Measurements from ENCODE around the gene ZNF532. TPM values are rescaled to one million over a fixed set of nuclear protein-coding genes. Genes with fewer than 3 reads are reported as not detected.
"Not testable (repeated sequence)": the region's sequence is repeated elsewhere in the genome, so short reads cannot be mapped to it uniquely, and the experiment has no call there.

Gene ZNF532
- total RNA-seq, 6 donors from 2014 or later: 35.6 to 76.5 (median 42.9) TPM

GRCh38 chr18:58851856-58852255 is 12.8 kb upstream of the ZNF532 start:
- Histone ChIP-seq H3K4me1 (peaks cover 0 to 8% (median 3%) of the 10 kb centered on the region in 4 donors), H3K27ac (no peak overlapping the region), H3K4me3 (no peak overlapping the region), H3K27me3 (no peaks in the 10 kb centered on the region), H3K36me3 (no peaks in the 10 kb centered on the region), H3K9me3 (no peaks in the 10 kb centered on the region)
- TF ChIP-seq CTCF (IDR thresholded peaks at IDR 0.05) (no peak), POLR2AphosphoS5 (IDR thresholded peaks at IDR 0.05) (no peak), POLR2A (IDR thresholded peaks at IDR 0.05) (no peak), EP300 (IDR thresholded peaks at IDR 0.05) (no peak)
- ATAC-seq (ENCODE audit: low FRiP score in 2 of 2): no peak
- no peak for DNase-seq
- WGBS, 2 donors: 49 to 71% methylated on average over 5 of the region's 5 CpGs

DNA sequence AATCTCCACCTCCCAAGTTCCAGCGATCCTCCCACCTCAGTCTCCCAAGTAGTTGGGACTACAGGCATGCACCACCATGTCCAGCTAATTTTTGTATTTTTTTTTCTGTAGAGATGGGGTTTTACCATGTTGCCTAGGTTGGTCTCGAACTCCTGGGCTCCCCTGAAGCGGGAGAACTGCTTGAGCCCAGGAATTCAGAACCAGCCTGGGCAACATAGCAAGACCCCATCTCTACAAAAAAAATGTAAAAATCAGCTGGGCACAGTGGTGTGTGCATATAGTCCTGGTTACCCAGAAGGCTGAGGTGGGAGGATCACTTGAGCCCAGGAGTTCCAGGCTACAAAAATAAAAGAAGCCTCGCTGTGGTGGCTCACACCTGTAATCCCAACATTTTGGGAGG is 12.0 kb upstream of the ZNF532 start:
- 79 to 100% methylated on average over 4 of the region's 4 CpGs for WGBS, 2 donors
- ATAC-seq (ENCODE audit: low FRiP score in 2 of 2) (no peak), DNase-seq (no peak)
- Histone ChIP-seq H3K4me1 (peaks cover 0 to 3% (median 0%) of the 10 kb centered on the region in 4 donors), H3K27ac (no peak overlapping the region), H3K27me3 (no peaks in the 10 kb centered on the region), H3K4me3 (no peak overlapping the region), H3K9me3 (no peaks in the 10 kb centered on the region), H3K36me3 (no peaks in the 10 kb centered on the region)
- TF ChIP-seq EP300 (IDR thresholded peaks at IDR 0.05): no peak
- TF ChIP-seq POLR2AphosphoS5 (IDR thresholded peaks at IDR 0.05): no peak
- no peak for TF ChIP-seq POLR2A (IDR thresholded peaks at IDR 0.05)
- no peak for TF ChIP-seq CTCF (IDR thresholded peaks at IDR 0.05)

- Histone ChIP-seq H3K27me3 (no peaks in the 10 kb centered on the region), H3K9me3 (no peaks in the 10 kb centered on the region), H3K4me1 (no peaks in the 10 kb centered on the region), H3K4me3 (no peak overlapping the region), H3K27ac (no peak overlapping the region), H3K36me3 (no peaks in the 10 kb centered on the region)
- WGBS, 2 donors: 84 to 89% methylated on average over 3 of the region's 3 CpGs
- no peak for DNase-seq
- no peak for ATAC-seq (ENCODE audit: low FRiP score in 2 of 2)
- TF ChIP-seq POLR2AphosphoS5 (IDR thresholded peaks at IDR 0.05) (no peak), POLR2A (IDR thresholded peaks at IDR 0.05) (no peak), EP300 (IDR thresholded peaks at IDR 0.05) (no peak), CTCF (IDR thresholded peaks at IDR 0.05) (no peak)
These were observed 11.1 kb upstream of the ZNF532 start for GRCh38 chr18:58853561-58853960.

- not testable (repeated sequence) for ATAC-seq (ENCODE audit: low FRiP score in 2 of 2); H3K4me3 ChIP-seq; H3K9me3 ChIP-seq; H3K27ac ChIP-seq; DNase-seq; H3K36me3 ChIP-seq; H3K27me3 ChIP-seq
- H3K4me1 ChIP-seq: peaks cover 0 to 14% (median 6%) of the 10 kb centered on the region in 4 donors
- WGBS, 2 donors: 78 to 82% methylated on average over 7 of the region's 7 CpGs
These were observed 9.2 kb upstream of the ZNF532 start for GRCh38 chr18:58855521-58855920.

- peaks cover 0 to 28% (median 11%) of the 10 kb centered on the region in 4 donors for H3K4me1 ChIP-seq
- TF ChIP-seq POLR2A (IDR thresholded peaks at IDR 0.05) (no peak), POLR2AphosphoS5 (IDR thresholded peaks at IDR 0.05) (peak in 1 of 2 donors; percentile 14), EP300 (IDR thresholded peaks at IDR 0.05) (no peak), CTCF (IDR thresholded peaks at IDR 0.05) (no peak)
- H3K27ac ChIP-seq: no peak overlapping the region
- ATAC-seq (ENCODE audit: low FRiP score in 2 of 2): no peak
- no peak overlapping the region for H3K4me3 ChIP-seq
- WGBS, 2 donors: 70 to 75% methylated on average over 9 of the region's 9 CpGs
- DNase-seq: no peak
- H3K27me3 ChIP-seq: no peaks in the 10 kb centered on the region
- no peaks in the 10 kb centered on the region for H3K9me3 ChIP-seq
- no peaks in the 10 kb centered on the region for H3K36me3 ChIP-seq
These were observed 7.8 kb upstream of the ZNF532 start for GRCh38 chr18:58856881-58857280.

Measured in upper lobe of left lung (tissue), 6 donors.